B cell (primary cell): ENCODE results near the gene MYRIP.

ENCODE experiments used
- EZH2 ChIP-seq: IDR thresholded peaks from 2 replicates; pipeline ENCODE4 v1.6.1; 2012; ENCODE audit warnings: borderline replicate concordance, low read depth, mild to moderate bottlenecking, moderate library complexity, low read length; ENCODE audit not compliant: insufficient read depth, poor library complexity, severe bottlenecking
- TF ChIP-seq, protein P1 (sequence below): fragments of 200-600 bp; IDR thresholded peaks from one replicate; pipeline ENCODE4 v1.8.0; 2022; ENCODE audit warnings: antibody characterized with exemption, mild to moderate bottlenecking

- TF ChIP-seq, protein P1, sequence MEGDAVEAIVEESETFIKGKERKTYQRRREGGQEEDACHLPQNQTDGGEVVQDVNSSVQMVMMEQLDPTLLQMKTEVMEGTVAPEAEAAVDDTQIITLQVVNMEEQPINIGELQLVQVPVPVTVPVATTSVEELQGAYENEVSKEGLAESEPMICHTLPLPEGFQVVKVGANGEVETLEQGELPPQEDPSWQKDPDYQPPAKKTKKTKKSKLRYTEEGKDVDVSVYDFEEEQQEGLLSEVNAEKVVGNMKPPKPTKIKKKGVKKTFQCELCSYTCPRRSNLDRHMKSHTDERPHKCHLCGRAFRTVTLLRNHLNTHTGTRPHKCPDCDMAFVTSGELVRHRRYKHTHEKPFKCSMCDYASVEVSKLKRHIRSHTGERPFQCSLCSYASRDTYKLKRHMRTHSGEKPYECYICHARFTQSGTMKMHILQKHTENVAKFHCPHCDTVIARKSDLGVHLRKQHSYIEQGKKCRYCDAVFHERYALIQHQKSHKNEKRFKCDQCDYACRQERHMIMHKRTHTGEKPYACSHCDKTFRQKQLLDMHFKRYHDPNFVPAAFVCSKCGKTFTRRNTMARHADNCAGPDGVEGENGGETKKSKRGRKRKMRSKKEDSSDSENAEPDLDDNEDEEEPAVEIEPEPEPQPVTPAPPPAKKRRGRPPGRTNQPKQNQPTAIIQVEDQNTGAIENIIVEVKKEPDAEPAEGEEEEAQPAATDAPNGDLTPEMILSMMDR = no peak
- TF ChIP-seq EZH2 = no peak
Measured at GRCh38 chr3:39812537-39812936, 3.1 kb downstream of the MYRIP start.
